Choroid plexus epithelial cell (primary cell): ENCODE results near the gene STK38L.

Experiments
- DNase-seq: peaks from one replicate; pipeline ENCODE4 v3.0.0-alpha.2; 2010; ENCODE audit warnings: low read depth
- H3K4me3 ChIP-seq: 2 replicates; pipeline ENCODE4 v1.5.1; 2011; ENCODE audit warnings: low read depth, mild to moderate bottlenecking, control low read depth, low read length, moderate library complexity
- CTCF ChIP-seq: conservative IDR thresholded peaks from 2 replicates; pipeline ENCODE4 v1.5.1; 2011; ENCODE audit warnings: low read depth, mild to moderate bottlenecking, control low read depth, inconsistent platforms, low read length, moderate library complexity

Gene STK38L

GRCh38 chr12:27257104-27257843, 13.2 kb downstream of the STK38L start:
- DNase-seq, result no peak
- no peak overlapping the region for H3K4me3 ChIP-seq
- no peak for TF ChIP-seq CTCF

- no peak for TF ChIP-seq CTCF
- peak; percentile 76 for DNase-seq
These were observed 16.7 kb downstream of the STK38L start for GRCh38 chr12:27260746-27261145.

GRCh38 chr12:27261866-27262265, 17.8 kb downstream of the STK38L start:
- H3K4me3 ChIP-seq, result no peak overlapping the region
- no peak for TF ChIP-seq CTCF
- DNase-seq, result peak; percentile 81

More at GRCh38 chr12:27260746-27261145, 16.7 kb downstream of the STK38L start:
- no peak overlapping the region for H3K4me3 ChIP-seq

- no peak for DNase-seq
- H3K4me3 ChIP-seq, result no peak overlapping the region
- TF ChIP-seq CTCF, result no peak
These were observed 26.1 kb downstream of the STK38L start for GRCh38 chr12:27270148-27270547.

- no peak for TF ChIP-seq CTCF
- H3K4me3 ChIP-seq, result no peak overlapping the region
- DNase-seq, result no peak
These were observed 27.1 kb downstream of the STK38L start for GRCh38 chr12:27271206-27271605.

GRCh38 chr12:27272373-27273028, 28.4 kb downstream of the STK38L start:
- DNase-seq, result no peak
- no peak for TF ChIP-seq CTCF
- H3K4me3 ChIP-seq, result no peak overlapping the region

- H3K4me3 ChIP-seq, result no peak overlapping the region
- TF ChIP-seq CTCF, result no peak
- DNase-seq, result no peak
These were observed 29.0 kb downstream of the STK38L start for GRCh38 chr12:27273114-27273513.
